Hindlimb muscle (tissue), 1 donor: ENCODE data around the gene PRICKLE1. TPM values are rescaled to one million over a fixed set of nuclear protein-coding genes. Genes with fewer than 3 reads are reported as not detected.

ENCODE experiments used
- DNase-seq: peaks from one replicate; pipeline ENCODE4 v3.0.0-alpha.2; 2013
- polyA plus RNA-seq: library from polyadenylated mRNA; unstranded; fragments of 120-200 nt; gene quantifications from one replicate; pipeline ENCODE4 v1.2.1, GENCODE V29; 2013; ENCODE audit not compliant: insufficient read length

PRICKLE1 gene
- 29.3 TPM for polyA plus RNA-seq

DNA sequence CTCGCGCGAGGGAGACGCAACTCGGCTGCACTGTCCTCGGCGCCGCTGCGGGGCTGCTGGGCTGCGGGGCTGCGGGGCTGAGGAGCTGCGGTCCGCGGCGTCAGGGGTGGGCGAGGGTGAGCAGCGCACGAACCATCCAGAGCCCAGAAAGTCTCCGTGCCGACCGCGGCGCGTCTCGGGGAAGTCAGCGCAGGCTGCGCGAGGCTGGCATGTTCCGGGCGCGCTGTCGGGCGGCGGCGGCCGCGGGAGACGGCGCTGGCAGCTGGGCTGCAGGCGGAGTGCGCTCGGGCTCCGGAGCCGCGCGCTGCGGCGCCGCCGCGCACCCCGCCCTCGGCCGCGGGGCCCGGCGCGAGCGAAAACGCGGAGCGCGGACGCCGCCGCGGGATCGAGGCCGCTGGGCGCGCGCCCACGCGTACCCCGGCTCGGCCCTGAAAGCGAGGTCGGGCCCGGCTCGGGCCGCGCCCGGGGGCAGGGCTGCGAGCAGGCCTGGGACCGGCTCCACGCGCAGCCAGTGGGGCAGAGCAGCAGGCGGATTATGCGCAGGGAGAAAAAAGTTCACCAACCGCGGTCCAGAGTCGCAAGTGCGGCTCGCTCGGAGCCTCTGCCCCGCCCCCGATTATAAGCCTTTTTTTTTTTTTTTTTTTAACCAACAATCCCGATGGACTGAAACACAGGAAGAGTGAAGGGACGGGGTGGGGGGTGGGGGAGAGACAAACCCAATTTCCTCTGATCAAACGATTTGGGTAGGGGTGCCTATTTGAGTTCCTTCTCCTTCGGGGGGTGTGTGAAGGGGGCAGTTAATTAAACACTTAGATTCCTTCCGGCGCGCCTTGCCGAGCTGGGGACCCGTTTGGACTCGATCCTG, at the start of gene PRICKLE1:
Gene PRICKLE1 (minus strand): TSS at position 282 of the 865 bp plus-strand sequence. CDS start 117,230 bp downstream, outside the sequence.
- peak; percentile 84 for DNase-seq

DNA sequence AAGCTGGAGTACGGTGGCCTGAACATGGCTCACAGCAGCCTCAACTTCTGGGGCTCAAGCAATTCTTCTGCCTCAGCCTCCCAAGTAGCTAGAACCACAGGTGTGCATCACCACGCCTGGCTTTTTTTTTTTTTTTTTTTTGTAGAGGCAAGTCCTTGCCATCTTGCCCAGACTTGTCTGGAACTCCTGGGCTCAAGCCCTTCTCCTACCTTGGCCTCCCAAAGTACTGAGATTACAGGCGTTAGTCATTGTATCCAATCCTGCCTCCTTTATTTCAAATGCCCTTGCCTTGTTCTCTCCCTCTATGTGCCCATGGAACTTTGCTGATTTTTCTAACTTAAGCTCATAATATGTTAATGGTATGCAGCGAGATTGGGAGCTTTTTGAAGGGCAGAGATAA, 49.2 kb upstream of the PRICKLE1 start:
- DNase-seq: no peak

DNA sequence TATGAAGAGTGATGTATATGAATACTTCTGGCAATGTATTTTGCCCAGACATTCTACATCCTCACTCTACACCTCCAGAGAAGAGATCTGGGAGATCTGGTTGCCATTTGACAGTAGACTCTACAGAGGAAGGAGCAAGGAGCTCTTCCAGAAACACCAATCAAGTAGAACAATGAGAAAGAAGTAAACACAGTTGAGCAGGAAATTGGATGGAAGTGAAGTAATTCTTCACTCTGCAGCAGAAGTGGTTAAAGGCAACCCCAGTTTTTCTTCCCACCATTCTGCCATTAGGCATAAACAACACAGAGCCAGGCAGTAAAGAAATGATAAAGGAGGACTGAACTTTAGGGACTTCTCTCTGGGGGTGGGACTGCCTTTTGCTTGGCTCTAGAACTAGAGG, 48.5 kb upstream of the PRICKLE1 start:
- no peak for DNase-seq

DNA sequence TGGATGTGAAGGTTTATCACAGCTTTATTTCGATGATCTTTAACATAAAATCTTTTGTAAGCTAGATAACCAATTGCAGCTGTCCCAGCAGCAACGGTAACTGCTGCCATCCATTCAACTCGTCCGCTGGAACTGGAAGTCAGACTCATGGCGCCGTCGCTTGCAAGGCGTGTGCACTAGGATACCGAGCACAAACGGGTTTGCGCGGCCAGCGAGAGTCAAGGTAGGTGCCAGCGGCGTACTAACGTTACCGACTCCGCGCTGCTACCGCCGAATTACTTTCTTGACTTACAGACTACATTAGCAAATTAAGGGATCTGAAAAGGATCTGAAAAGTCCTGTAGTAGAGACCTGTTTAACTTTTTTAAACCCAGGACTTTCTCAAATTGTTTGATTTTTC, 47.4 kb upstream of the PRICKLE1 start:
- no peak for DNase-seq

DNA sequence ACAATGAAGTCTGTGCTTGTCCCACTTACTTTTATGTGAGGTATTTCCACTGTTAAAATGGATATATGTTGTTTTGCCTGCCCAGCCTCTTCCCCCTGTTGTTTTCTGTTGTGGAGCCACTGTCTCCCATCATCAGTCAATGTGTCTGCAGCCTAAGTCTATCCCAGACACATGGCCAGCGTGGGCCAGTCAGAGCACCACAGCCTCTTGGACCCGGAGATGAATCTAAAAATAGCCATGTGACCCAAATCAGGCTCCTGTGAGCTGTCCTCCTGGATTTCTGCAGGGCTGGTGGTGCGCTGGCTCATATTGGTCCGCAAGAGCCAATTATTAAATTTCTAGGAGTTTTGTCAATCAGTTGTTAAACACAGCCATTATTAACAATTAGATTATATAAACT, 44.0 kb upstream of the PRICKLE1 start:
- no peak for DNase-seq

DNA sequence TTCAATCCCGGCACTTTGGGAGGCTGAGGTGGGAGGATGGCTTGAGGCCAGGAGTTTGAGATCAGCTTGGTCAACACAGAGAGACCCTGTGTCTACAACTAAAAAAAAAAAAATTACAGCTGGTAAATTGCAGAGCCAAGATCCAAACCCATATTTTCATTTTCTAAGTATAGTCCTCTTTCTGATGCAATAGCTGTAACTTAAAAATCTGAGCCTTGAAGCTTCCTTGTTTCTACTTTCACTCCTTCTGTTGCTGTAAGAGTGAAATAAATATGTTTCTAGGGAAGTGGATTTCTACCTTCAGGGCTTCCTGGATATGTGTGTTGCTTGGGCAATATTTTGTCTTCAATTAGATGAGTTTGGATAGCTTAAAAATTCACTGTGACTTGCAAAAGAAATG, 42.0 kb upstream of the PRICKLE1 start:
- DNase-seq: no peak

DNA sequence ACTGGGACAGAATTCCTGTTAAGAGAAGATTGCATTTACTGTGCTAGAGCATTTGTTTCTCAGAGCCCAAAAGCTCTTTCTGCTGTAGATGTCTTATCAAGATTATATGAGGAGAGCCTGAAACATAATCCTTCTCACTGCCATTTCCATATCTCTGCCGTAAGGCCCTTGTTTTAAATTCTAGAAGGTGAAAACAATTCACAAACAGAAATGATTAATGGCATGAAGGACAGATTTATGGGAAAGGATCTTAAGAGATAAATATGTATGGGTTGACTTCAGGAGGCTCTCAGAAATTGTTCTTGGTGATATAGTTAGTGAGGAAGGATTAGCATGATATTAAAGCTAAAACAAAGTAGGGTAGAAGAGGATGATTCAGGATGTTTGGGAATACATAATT, 40.8 kb upstream of the PRICKLE1 start:
- no peak for DNase-seq

DNA sequence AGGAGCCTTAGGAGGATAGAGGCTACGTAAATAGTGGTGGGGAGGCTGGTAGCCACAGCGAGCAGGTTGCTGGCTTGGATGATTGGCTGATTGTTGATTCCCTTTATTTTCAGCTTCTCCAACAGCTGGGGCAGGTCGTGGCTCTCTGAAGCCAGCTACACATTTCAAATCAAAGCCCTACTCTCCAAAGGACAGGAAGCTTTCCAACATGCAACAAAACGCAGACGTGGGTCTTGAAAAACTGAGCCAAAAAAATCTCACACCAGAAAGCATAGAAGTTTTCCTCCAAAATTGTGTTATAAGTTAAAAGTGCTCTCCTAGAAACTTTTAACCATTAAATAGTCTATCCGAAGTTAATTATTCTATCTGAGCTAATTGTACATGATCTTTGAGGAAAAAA, 37.6 kb upstream of the PRICKLE1 start:
- no peak for DNase-seq

DNA sequence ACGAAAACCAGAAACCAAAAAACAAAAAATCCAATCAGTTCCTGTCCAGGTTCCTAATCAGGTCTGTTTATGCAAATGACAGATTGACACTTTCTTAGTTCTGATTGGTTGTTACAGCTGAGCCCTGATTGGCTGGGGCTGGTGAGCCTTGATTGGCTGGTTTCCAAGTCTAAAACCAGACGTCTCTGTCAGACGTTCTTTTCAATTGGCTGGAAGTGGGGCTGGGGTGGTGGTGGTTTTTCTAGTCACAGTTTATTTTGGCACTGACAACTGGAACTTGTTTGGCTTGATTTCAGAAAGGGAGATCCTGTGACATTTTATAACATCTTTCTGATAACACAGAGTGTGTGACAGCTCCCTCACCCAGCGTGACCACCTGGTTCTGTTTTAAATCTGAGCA, 36.1 kb upstream of the PRICKLE1 start:
- DNase-seq: no peak

DNA sequence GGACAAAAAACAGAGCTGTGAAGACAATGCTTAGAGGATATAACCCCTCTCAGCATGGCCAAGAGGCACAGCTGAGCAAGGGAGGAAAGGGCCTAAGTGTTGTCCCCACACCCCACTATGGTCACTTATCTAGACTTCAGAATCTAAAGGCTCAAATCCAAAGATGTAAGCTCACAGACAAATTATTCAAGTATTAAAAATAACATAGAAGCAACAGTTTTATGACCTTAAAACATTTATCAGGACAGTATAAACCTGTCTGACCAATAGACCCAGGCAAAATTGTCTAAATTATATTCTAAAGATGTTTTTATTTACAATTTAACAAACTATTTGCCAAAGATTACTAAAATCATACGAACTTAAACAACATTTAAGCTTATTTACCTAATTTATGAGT, 28.1 kb upstream of the PRICKLE1 start:
- no peak for DNase-seq

DNA sequence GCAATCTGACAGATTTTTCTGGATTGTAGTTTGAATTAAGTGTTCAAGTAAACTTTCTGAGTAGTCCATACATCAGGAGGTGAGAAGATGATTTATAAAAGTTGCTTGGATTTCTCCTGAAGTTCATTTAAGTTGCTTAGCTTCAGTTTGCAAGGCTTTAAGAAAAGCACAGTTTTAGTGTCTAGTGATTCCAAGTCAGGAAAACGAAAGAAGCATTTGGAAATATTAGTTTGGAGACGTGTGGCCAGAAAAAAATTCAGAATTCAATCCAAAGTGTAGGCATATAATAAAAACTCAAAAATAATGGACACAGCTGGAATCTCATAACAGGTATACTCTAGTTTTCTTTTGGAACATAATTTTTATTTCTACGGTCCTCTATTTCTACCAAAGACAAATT, 25.5 kb upstream of the PRICKLE1 start:
- no peak for DNase-seq

DNA sequence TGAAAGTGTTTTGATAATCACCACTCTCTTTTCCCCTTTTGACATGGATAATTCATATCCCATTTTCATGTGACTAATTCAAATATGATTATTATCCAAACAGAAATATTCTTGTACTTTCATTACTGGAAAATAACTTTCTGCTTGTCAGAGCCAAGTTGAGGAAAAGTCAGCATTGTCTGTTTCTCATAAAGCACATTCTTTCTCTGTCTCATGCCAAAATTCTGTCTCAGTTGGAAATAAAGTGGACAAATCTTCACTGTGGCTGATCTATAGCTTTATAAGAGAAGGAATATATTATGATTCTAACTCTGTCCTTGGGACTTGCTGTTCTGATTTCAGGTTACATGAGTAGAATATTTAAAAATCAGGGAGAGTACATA, 22.7 kb upstream of the PRICKLE1 start:
- peak; percentile 58 for DNase-seq

DNA sequence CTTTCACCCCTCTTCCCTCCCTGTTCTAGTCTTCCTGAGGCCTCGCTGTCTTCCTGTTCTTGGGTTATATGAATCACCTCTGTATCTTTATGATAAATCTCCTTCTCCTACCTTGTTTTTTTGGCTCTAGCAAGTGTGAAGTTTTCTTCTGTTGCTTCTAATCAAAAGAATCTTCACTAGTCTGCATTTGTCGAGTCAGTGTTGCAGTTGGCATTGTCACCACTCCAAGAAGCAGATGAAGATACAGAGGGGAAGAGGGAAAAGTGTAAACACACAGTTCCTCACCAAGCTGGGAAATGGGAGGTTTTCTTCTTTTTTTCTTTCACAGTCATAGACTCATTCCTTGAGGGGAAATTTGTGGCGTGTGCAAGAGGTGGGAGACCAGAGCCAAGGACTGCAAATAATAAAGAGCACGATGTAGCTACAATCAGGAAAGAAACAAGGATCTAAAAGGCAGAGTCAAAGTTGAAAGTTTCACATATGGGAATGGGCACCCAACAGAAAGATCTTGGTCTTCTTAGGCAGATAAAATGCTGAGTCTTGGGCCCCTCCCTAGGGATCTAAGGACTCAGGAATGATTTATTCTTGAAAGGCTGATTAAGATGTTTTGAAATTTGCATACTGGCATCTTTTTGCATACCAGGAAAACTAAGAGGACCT, 22.2 kb upstream of the PRICKLE1 start:
- no peak for DNase-seq

DNA sequence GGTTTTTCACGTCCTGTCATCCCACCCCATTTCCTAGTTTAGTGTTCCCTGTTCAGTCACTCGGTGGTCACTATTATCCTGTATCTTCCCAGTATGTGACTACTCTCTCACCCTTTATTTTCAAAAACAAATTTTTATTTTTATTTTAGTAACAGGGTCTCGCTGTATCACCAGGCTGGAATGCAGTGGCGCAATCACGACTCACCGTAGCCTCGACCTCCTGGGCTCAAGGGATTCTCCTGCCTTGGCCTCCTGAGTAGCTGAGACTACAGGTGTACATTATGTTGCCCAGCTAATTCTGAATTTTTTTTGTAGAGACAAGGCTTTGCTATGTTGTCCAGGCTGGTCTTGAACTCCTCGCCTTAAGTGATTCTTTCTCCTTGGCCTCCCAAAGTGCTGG, 20.1 kb upstream of the PRICKLE1 start:
- DNase-seq: no peak

DNA sequence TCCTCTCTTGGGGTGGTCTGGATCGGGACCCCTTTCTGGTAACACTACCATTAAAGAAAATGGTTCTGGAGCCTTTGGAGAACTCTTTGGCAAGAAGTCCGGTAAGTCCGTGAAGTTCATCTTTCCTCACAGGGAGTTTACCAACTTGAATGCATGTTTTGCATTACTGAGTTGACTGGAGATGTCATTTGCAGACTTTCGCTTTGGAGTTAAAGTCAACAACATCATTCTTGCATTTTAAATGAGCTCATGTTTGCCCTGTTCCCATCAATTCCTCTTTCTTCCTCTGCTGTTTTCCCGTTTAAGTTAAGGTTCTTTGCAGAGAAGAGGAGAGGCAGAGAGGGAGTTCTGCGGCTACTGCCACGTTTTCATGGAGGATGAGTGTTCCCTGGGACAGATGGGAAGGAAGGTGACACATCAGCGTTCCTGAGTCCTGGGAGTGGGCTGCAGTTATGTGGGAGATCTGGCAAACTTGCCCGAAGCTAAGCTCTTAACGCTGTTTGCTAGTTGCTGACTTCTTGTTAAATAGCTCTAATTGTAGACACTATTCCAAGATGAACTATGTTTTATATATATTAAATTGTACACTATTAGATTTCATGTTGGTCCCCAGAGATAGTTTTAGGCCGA, 18.8 kb upstream of the PRICKLE1 start:
- no peak for DNase-seq

DNA sequence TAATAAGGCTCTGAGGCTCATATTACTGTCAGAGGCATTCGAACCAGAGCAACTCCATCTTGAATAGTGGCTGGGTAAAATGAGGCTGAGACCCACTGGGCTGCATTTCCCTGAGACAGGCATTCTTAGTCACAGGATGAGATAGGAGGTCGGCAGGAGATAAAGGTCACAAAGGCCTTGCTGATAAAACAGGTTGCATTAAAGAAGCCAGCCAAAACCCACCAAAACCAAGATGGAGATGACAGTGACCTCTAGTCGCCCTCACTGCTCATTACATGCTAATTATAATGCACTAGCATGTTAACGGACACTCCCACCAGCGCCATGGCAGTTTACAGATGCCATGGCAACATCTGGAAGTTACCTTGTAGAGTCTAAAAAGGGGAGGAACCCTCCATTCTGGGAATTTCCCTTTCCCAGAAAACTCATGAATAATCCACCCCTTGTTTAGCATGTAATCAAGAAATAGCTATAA, 18.1 kb upstream of the PRICKLE1 start:
- DNase-seq: no peak

DNA sequence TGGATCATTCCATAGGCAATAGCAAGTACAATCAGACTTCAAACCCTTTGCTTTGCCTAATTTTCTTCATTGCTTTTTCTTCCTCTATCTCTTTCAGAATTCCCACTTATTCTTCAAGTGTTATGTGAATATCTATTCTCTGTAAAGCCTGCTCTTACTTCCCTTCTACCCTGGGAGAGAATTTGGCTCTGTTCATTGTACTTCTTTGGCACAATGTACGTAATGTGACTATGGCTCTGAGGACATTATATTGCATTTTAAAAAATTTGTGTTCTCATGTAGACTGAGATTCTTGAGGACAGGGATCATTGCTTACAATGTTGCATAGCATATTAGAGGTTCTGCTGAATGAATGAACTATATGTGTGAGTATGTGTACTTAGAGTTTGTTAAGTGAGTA, 16.9 kb upstream of the PRICKLE1 start:
- no peak for DNase-seq

DNA sequence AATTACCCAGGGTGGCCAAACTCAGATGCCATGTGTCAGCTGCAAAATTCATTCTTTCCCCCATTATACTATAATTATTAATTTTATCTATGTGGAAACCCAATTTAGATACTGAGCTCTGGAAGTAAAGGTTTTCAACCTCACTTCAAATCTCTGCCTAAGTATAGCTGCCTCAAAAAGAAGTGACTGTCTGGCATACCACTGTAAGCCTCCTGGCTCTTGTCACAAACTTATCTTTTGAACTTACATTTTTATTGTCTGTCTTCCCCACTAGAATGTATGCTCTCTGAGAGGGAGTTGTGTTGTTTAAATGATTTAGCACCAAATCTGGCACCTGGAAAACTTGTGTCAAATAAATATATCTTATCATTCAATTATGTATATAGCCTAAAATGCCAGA, 16.1 kb upstream of the PRICKLE1 start:
- no peak for DNase-seq

DNA sequence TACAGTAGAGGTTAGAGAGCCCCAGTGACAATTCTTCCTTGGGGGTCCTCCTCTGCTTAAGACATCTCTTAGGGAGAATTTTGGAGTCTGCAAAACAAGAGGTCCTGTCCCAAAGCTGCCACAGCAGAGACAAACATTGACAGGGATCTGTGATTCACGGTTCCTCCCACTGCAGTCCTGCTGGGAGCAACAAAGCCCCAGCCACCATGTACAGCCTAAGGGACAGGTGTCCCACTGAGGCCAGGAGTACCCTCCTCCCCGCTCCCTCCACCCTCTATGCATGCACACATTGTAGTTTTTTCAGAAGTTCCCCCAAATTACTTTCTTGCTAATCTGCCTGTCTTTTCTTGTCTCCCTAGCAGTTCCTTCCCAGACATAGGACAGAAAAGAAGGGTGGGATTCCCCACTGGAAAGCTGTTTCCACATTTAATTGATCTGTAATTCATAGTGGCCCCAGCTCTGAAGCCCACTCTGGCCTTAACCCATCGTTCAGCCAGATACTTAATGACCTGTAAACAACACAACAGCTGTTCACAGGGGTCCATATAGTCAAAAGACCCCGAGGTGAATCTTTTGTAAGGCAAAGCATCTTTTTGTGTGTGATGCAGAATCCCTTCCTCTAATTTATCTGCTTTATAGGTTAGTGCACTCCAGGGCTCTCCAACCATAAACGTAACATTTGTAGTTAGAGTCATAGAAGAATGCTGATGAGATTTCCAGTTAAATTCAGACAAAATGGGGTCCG, 13.9 kb upstream of the PRICKLE1 start:
- no peak for DNase-seq

DNA sequence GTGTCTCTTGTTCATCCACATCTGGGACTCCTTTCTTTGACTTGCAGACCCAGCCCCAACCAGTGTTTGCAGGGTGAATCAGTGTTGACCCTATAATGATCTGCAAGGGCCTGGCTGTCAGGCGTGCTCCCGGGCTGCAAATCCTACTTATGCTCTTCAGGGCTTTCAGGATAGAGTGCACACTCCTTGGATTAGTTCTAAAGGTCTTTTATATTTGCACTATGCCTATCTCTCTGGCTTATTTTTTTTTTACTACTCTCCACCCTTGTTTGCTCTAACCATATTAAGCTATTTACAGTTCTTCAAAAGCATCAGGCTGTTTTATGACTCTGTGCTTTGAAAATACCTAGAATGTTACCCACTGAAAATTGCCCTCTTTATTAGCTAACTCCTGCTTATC, 4.3 kb upstream of the PRICKLE1 start:
- DNase-seq: no peak

DNA sequence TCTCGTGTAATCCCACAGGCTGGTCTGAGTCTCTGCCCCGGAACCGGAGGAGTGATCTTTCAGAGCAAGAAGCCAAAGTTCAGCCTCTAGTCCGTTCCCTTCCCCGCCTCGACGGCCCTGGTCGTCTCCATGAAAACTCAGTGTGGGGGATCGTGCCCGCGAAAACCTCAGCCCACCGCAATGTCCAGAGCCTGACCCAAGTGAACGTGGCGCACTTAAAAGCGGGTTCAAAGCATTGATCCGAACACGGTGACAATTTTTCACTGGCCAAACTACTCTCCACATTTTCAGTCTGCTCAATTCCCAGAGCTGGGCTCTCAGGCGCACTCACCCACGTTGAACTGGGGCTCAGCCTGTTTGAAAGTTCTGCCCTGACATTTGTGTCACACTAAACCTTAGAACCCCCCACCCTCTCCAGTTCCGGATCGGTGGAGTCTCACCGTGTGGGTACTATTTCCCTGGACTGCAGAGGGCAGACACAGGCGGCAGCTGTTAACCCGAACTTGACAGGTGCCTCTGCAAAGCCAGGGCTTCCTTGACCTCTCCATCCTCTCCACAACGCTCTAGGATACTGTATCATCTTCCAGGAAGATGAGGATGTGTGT, 886 bp upstream of the PRICKLE1 start:
- DNase-seq: no peak
